Left ventricle myocardium superior (tissue), 1 donor: Measurements from ENCODE around the gene ZGLP1. TPM values are rescaled to one million over a fixed set of nuclear protein-coding genes. Genes with fewer than 3 reads are reported as not detected.

ENCODE experiments used
- ATAC-seq: fragments of 200-7000 bp; cut with Tn5 transposase; one replicate; pipeline ENCODE4 v1.9.1; 2020; ENCODE audit warnings: mild to moderate bottlenecking, moderate library complexity
- DNase-seq: peaks from one replicate; pipeline ENCODE4 v3.0.0-alpha.2; 2020
- intact Hi-C: fragments of 100-400 bp; cut with micrococcal nuclease; formaldehyde crosslinking; loops from one replicate; pipeline ENCODE4 v1.11.0; 2022
- total RNA-seq: library from RNA; stranded (reverse); fragmentation: NEBNext Ultra II Directional; extraction: Animal tissue kit (Norgen Biotek cat#: 25700); gene quantifications from one replicate; pipeline ENCODE4 v1.2.1, GENCODE V29; 2021
- donor health status: DM: no; HTN: yes; CAD: no; lungs with severe emphysema.

Gene ZGLP1
- total RNA-seq, 1 donor from 2014 or later = 0.87 TPM

GRCh38 chr19:10305139-10305806 is 4.3 kb downstream of the ZGLP1 start:
- intact Hi-C loops = no loop called here
- ATAC-seq (peak; percentile 63), DNase-seq (no peak)

GRCh38 chr19:10299545-10300458 is 9.8 kb downstream of the ZGLP1 start:
- ATAC-seq = peak; percentile 42
- intact Hi-C loops = no loop called here
- no peak for DNase-seq

GRCh38 chr19:10295847-10296591 is 13.6 kb downstream of the ZGLP1 start:
- ATAC-seq (no peak), DNase-seq (no peak)
- intact Hi-C loops = no loop called here

- ATAC-seq = no peak
- intact Hi-C loops = no loop called here
- DNase-seq = peak; percentile 54
These were observed 14.2 kb downstream of the ZGLP1 start for GRCh38 chr19:10295305-10295846.

GRCh38 chr19:10294368-10294697 is 15.3 kb downstream of the ZGLP1 start:
- ATAC-seq (no peak), DNase-seq (no peak)
- intact Hi-C loops = no loop called here

- DNase-seq (no peak), ATAC-seq (no peak)
- intact Hi-C loops = no loop called here
These were observed 15.8 kb downstream of the ZGLP1 start for GRCh38 chr19:10293637-10294367.

GRCh38 chr19:10292789-10293636 is 16.6 kb downstream of the ZGLP1 start:
- ATAC-seq = no peak
- DNase-seq = no peak
- intact Hi-C loops = no loop called here

GRCh38 chr19:10292206-10292788 is 17.3 kb downstream of the ZGLP1 start:
- DNase-seq = peak; percentile 85
- intact Hi-C loops = no loop called here
- peak; percentile 70 for ATAC-seq

GRCh38 chr19:10291554-10292205 is 17.9 kb downstream of the ZGLP1 start:
- ATAC-seq = peak; percentile 1
- no peak for DNase-seq
- intact Hi-C loops = no loop called here

- intact Hi-C loops = no loop called here
- ATAC-seq (peak; percentile 53), DNase-seq (peak; percentile 79)
These were observed 18.6 kb downstream of the ZGLP1 start for GRCh38 chr19:10290876-10291553.

GRCh38 chr19:10290357-10290875 is 19.2 kb downstream of the ZGLP1 start:
- intact Hi-C loops = no loop called here
- ATAC-seq (no peak), DNase-seq (no peak)

- DNase-seq (no peak), ATAC-seq (no peak)
- intact Hi-C loops = loop anchor here (10.0 kb wide), 1 partner anchor 45 kb away; the partner anchor contains the start of genes ICAM3 and RAVER1
These were observed 19.7 kb downstream of the ZGLP1 start, which contains the start of gene ICAM5 for GRCh38 chr19:10289836-10290356. ICAM5 (plus strand) TSS chr19:10289952; CDS start chr19:10290044, 92 bp downstream.

GRCh38 chr19:10289167-10289835 is 20.3 kb downstream of the ZGLP1 start:
- ATAC-seq = no peak
- intact Hi-C loops = loop anchor here (10.0 kb wide), 1 partner anchor 46 kb away; the partner anchor contains the start of genes ICAM3 and RAVER1
- DNase-seq = peak; percentile 52

GRCh38 chr19:10288662-10289166 is 20.9 kb downstream of the ZGLP1 start:
- DNase-seq (peak; percentile 50), ATAC-seq (no peak)
- intact Hi-C loops = loop anchor here (10.0 kb wide), 1 partner anchor 46 kb away; the partner anchor contains the start of genes ICAM3 and RAVER1
